SK-N-SH (cell line): ENCODE measurements around the gene EFNB2.

Experiments used
- ELF1 ChIP-seq: IDR thresholded peaks from 2 replicates; pipeline ENCODE4 v1.4.0; 2012
- EP300 ChIP-seq, 2 experiments: IDR thresholded peaks; 2 replicates each; pipeline versions ENCODE4 v1.4.0 to v1.6.1; 2012; ENCODE audit warnings: borderline replicate concordance in 1 of 2, low read depth in 1 of 2, low read length in 1 of 2
- JUND ChIP-seq: IDR thresholded peaks from 2 replicates; pipeline ENCODE4 v1.4.0; 2012
- MXI1 ChIP-seq: IDR thresholded peaks from 2 replicates; pipeline ENCODE4 v1.6.1; 2012; ENCODE audit warnings: mild to moderate bottlenecking, low read depth, low read length, improper control_type of control experiment
- POLR2AphosphoS5 ChIP-seq: IDR thresholded peaks from 2 replicates; pipeline ENCODE4 v1.6.1; 2012; ENCODE audit warnings: low read depth, low read length
- RFX5 ChIP-seq: IDR thresholded peaks from 2 replicates; pipeline ENCODE4 v1.6.1; 2012; ENCODE audit warnings: mild to moderate bottlenecking, improper control_type of control experiment, low read length
- RXRA ChIP-seq: IDR thresholded peaks from 2 replicates; pipeline ENCODE4 v1.4.0; 2012; ENCODE audit warnings: low read depth, mild to moderate bottlenecking, borderline replicate concordance
- SIN3A ChIP-seq: IDR thresholded peaks from 2 replicates; pipeline ENCODE4 v1.6.1; 2012; ENCODE audit warnings: low read depth, mild to moderate bottlenecking, low read length, moderate library complexity, borderline replicate concordance
- TAF1 ChIP-seq: IDR thresholded peaks from 2 replicates; pipeline ENCODE4 v1.6.1; 2012; ENCODE audit warnings: low read depth, mild to moderate bottlenecking, low read length, moderate library complexity, borderline replicate concordance
- TCF12 ChIP-seq: IDR thresholded peaks from 2 replicates; pipeline ENCODE4 v1.4.0; 2012
- YY1 ChIP-seq: IDR thresholded peaks from 2 replicates; pipeline ENCODE4 v1.4.0; 2012; ENCODE audit warnings: low read depth, mild to moderate bottlenecking
- TF ChIP-seq, protein P1 (sequence below): fragments of 200-600 bp; sonication (generic); IDR thresholded peaks from 2 replicates; pipeline ENCODE4 v1.6.1; 2017; ENCODE audit warnings: antibody characterized with exemption, mild to moderate bottlenecking, moderate library complexity
- TF ChIP-seq, protein P2 (sequence below): IDR thresholded peaks from 2 replicates; pipeline ENCODE4 v1.4.0; 2012; ENCODE audit warnings: low read depth, borderline replicate concordance
- TF ChIP-seq, protein P3 (sequence below): fragments of 150-350 bp; IDR thresholded peaks from 2 replicates; pipeline ENCODE4 v1.6.1; 2016; ENCODE audit warnings: mild to moderate bottlenecking, low read depth, low read length

GRCh38 chr13:106505732-106506131 is 29.7 kb downstream of the EFNB2 start:
- no peak for TF ChIP-seq EP300 (IDR thresholded peaks at IDR 0.05; ENCODE audit: borderline replicate concordance in 1 of 2, low read depth in 1 of 2, low read length in 1 of 2)
- TF ChIP-seq, protein P1, sequence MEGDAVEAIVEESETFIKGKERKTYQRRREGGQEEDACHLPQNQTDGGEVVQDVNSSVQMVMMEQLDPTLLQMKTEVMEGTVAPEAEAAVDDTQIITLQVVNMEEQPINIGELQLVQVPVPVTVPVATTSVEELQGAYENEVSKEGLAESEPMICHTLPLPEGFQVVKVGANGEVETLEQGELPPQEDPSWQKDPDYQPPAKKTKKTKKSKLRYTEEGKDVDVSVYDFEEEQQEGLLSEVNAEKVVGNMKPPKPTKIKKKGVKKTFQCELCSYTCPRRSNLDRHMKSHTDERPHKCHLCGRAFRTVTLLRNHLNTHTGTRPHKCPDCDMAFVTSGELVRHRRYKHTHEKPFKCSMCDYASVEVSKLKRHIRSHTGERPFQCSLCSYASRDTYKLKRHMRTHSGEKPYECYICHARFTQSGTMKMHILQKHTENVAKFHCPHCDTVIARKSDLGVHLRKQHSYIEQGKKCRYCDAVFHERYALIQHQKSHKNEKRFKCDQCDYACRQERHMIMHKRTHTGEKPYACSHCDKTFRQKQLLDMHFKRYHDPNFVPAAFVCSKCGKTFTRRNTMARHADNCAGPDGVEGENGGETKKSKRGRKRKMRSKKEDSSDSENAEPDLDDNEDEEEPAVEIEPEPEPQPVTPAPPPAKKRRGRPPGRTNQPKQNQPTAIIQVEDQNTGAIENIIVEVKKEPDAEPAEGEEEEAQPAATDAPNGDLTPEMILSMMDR: no peak
- TF ChIP-seq, protein P2, sequence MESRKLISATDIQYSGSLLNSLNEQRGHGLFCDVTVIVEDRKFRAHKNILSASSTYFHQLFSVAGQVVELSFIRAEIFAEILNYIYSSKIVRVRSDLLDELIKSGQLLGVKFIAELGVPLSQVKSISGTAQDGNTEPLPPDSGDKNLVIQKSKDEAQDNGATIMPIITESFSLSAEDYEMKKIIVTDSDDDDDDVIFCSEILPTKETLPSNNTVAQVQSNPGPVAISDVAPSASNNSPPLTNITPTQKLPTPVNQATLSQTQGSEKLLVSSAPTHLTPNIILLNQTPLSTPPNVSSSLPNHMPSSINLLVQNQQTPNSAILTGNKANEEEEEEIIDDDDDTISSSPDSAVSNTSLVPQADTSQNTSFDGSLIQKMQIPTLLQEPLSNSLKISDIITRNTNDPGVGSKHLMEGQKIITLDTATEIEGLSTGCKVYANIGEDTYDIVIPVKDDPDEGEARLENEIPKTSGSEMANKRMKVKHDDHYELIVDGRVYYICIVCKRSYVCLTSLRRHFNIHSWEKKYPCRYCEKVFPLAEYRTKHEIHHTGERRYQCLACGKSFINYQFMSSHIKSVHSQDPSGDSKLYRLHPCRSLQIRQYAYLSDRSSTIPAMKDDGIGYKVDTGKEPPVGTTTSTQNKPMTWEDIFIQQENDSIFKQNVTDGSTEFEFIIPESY: no peak
- TF ChIP-seq YY1: no peak
- no peak for TF ChIP-seq JUND
- no peak for TF ChIP-seq ELF1
- TF ChIP-seq RFX5: no peak
- no peak for TF ChIP-seq TAF1
- TF ChIP-seq SIN3A: no peak
- no peak for TF ChIP-seq TCF12
- TF ChIP-seq, protein P3, sequence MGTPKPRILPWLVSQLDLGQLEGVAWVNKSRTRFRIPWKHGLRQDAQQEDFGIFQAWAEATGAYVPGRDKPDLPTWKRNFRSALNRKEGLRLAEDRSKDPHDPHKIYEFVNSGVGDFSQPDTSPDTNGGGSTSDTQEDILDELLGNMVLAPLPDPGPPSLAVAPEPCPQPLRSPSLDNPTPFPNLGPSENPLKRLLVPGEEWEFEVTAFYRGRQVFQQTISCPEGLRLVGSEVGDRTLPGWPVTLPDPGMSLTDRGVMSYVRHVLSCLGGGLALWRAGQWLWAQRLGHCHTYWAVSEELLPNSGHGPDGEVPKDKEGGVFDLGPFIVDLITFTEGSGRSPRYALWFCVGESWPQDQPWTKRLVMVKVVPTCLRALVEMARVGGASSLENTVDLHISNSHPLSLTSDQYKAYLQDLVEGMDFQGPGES: no peak
- TF ChIP-seq RXRA: no peak
- no peak for TF ChIP-seq POLR2AphosphoS5
- no peak for TF ChIP-seq MXI1
